Type B pancreatic cell (in vitro differentiated cells): ENCODE data around the gene TULP3. TPM values are rescaled to one million over a fixed set of nuclear protein-coding genes. Genes with fewer than 3 reads are reported as not detected.

ENCODE experiments used
- DNase-seq: peaks from one replicate; pipeline ENCODE4 v3.0.0; 2021; ENCODE audit warnings: mixed read lengths; ENCODE audit not compliant: unreplicated experiment; ENCODE audit errors: extremely low spot score
- H3K27ac Mint-ChIP-seq: 2 replicates; pipeline ENCODE4 v1.8.0; 2021; ENCODE audit warnings: mild to moderate bottlenecking, mixed read lengths
- H3K27me3 Mint-ChIP-seq: 2 replicates; pipeline ENCODE4 v1.8.0; 2021; ENCODE audit warnings: mixed read lengths
- H3K36me3 Mint-ChIP-seq: 2 replicates; pipeline ENCODE4 v1.8.0; 2021; ENCODE audit warnings: mixed read lengths
- H3K4me1 Mint-ChIP-seq: one replicate; pipeline ENCODE4 v1.8.0; 2021; ENCODE audit warnings: mixed read lengths; ENCODE audit not compliant: unreplicated experiment
- H3K4me3 Mint-ChIP-seq: 2 replicates; pipeline ENCODE4 v1.8.0; 2021; ENCODE audit warnings: mild to moderate bottlenecking, mixed read lengths
- H3K9me3 Mint-ChIP-seq: 2 replicates; pipeline ENCODE4 v1.8.0; 2021; ENCODE audit warnings: mixed read lengths
- CTCF ChIP-seq: fragments of 200-600 bp; sonication (generic); conservative IDR thresholded peaks from 2 replicates; pipeline ENCODE4 v1.5.0; 2021; ENCODE audit warnings: antibody characterized with exemption, mild to moderate bottlenecking
- total RNA-seq: library from RNA; stranded (reverse); gene quantifications from 2 replicates; pipeline ENCODE4 v1.2.1, GENCODE V29; 2021; ENCODE audit warnings: low replicate concordance

The TULP3 gene
- total RNA-seq, 1 donor from 2014 or later: 26.5 TPM

- H3K9me3 Mint-ChIP-seq: peaks cover 6% of the 10 kb centered on the region
- peak overlapping the region; percentile 50 for H3K27ac Mint-ChIP-seq
- no peak overlapping the region for H3K4me3 Mint-ChIP-seq
- peaks cover 5% of the 10 kb centered on the region for H3K36me3 Mint-ChIP-seq
- DNase-seq: no peak
- peaks cover 4% of the 10 kb centered on the region for H3K4me1 Mint-ChIP-seq
- H3K27me3 Mint-ChIP-seq: no peaks in the 10 kb centered on the region
- no peak for TF ChIP-seq CTCF
Measured at GRCh38 chr12:2974560-2974971, 83.9 kb downstream of the TULP3 start.

GRCh38 chr12:2976581-2976996 lies 85.9 kb downstream of the TULP3 start:
- DNase-seq: no peak
- H3K27ac Mint-ChIP-seq: no peak overlapping the region

GRCh38 chr12:2977776-2978175 lies 87.1 kb downstream of the TULP3 start:
- no peak overlapping the region for H3K27ac Mint-ChIP-seq
- no peaks in the 10 kb centered on the region for H3K9me3 Mint-ChIP-seq
- TF ChIP-seq CTCF: no peak
- no peaks in the 10 kb centered on the region for H3K36me3 Mint-ChIP-seq
- H3K27me3 Mint-ChIP-seq: no peaks in the 10 kb centered on the region
- peaks cover 4% of the 10 kb centered on the region for H3K4me1 Mint-ChIP-seq
- no peak for DNase-seq
- no peak overlapping the region for H3K4me3 Mint-ChIP-seq

More at GRCh38 chr12:2976581-2976996, 85.9 kb downstream of the TULP3 start:
- H3K9me3 Mint-ChIP-seq: no peaks in the 10 kb centered on the region
- H3K4me3 Mint-ChIP-seq: no peak overlapping the region
- TF ChIP-seq CTCF: no peak
- no peaks in the 10 kb centered on the region for H3K36me3 Mint-ChIP-seq
- no peaks in the 10 kb centered on the region for H3K27me3 Mint-ChIP-seq
- peaks cover 4% of the 10 kb centered on the region for H3K4me1 Mint-ChIP-seq

GRCh38 chr12:2979806-2980205 lies 89.1 kb downstream of the TULP3 start:
- Mint-ChIP-seq H3K9me3 (no peaks in the 10 kb centered on the region), H3K27ac (no peak overlapping the region), H3K36me3 (peaks cover 9% of the 10 kb centered on the region), H3K4me1 (peaks cover 4% of the 10 kb centered on the region), H3K4me3 (no peak overlapping the region), H3K27me3 (no peaks in the 10 kb centered on the region)
- DNase-seq: no peak
- no peak for TF ChIP-seq CTCF

- TF ChIP-seq CTCF: no peak
- H3K27me3 Mint-ChIP-seq: no peaks in the 10 kb centered on the region
- H3K4me3 Mint-ChIP-seq: no peak overlapping the region
- peaks cover 4% of the 10 kb centered on the region for H3K4me1 Mint-ChIP-seq
- no peaks in the 10 kb centered on the region for H3K9me3 Mint-ChIP-seq
- DNase-seq: no peak
- peaks cover 9% of the 10 kb centered on the region for H3K36me3 Mint-ChIP-seq
- H3K27ac Mint-ChIP-seq: no peak overlapping the region
Measured at GRCh38 chr12:2980630-2981029, 89.9 kb downstream of the TULP3 start.

GRCh38 chr12:2982361-2982760 lies 91.7 kb downstream of the TULP3 start:
- no peaks in the 10 kb centered on the region for H3K4me1 Mint-ChIP-seq
- no peak overlapping the region for H3K27ac Mint-ChIP-seq
- peaks cover 4% of the 10 kb centered on the region for H3K9me3 Mint-ChIP-seq
- no peak for TF ChIP-seq CTCF
- H3K36me3 Mint-ChIP-seq: peaks cover 14% of the 10 kb centered on the region
- DNase-seq: no peak
- no peaks in the 10 kb centered on the region for H3K27me3 Mint-ChIP-seq
- no peak overlapping the region for H3K4me3 Mint-ChIP-seq
